Measurements from ENCODE around the gene PLEKHA7.
"Not testable (repeated sequence)": the region's sequence is repeated elsewhere in the genome, so short reads cannot be mapped to it uniquely, and the experiment has no call there.

The PLEKHA7 gene

GRCh38 chr11:16902182-16902581, 112.0 kb downstream of the PLEKHA7 start:
- peak; percentile 18 to 37 for DNase-seq

GRCh38 chr11:16900491-16900890, 113.7 kb downstream of the PLEKHA7 start:
- DNase-seq, result no peak

GRCh38 chr11:16899708-16900303, 114.4 kb downstream of the PLEKHA7 start:
- DNase-seq, result no peak

GRCh38 chr11:16898274-16898985, 115.8 kb downstream of the PLEKHA7 start:
- no peak for DNase-seq

- DNase-seq, result no peak
Observed at GRCh38 chr11:16897470-16898061, 116.6 kb downstream of the PLEKHA7 start.

GRCh38 chr11:16896729-16897469, 117.3 kb downstream of the PLEKHA7 start:
- no peak for DNase-seq

- DNase-seq, result no peak
Observed at GRCh38 chr11:16895306-16895705, 118.9 kb downstream of the PLEKHA7 start.

GRCh38 chr11:16893456-16894066, 120.7 kb downstream of the PLEKHA7 start:
- no peak for DNase-seq

- no peak for DNase-seq
Observed at GRCh38 chr11:16891964-16892363, 122.2 kb downstream of the PLEKHA7 start.

- no peak for DNase-seq
Observed at GRCh38 chr11:16891165-16891564, 123.0 kb downstream of the PLEKHA7 start.

- no peak for DNase-seq
Observed at GRCh38 chr11:16890442-16890841, 123.8 kb downstream of the PLEKHA7 start.

GRCh38 chr11:16889905-16890304, 124.3 kb downstream of the PLEKHA7 start:
- DNase-seq, result no peak

GRCh38 chr11:16889010-16889409, 125.2 kb downstream of the PLEKHA7 start:
- not testable (repeated sequence) for DNase-seq

GRCh38 chr11:16887887-16888286, 126.3 kb downstream of the PLEKHA7 start:
- DNase-seq, result not testable (repeated sequence)

GRCh38 chr11:16883174-16883573, 131.0 kb downstream of the PLEKHA7 start:
- no peak for DNase-seq

- no peak for DNase-seq
Observed at GRCh38 chr11:16881766-16882165, 132.4 kb downstream of the PLEKHA7 start.

- DNase-seq, result no peak
Observed at GRCh38 chr11:16881074-16881709, 133.0 kb downstream of the PLEKHA7 start.

GRCh38 chr11:16880184-16880801, 133.9 kb downstream of the PLEKHA7 start:
- DNase-seq, result no peak

GRCh38 chr11:16879690-16880089, 134.5 kb downstream of the PLEKHA7 start:
- DNase-seq, result no peak

- DNase-seq, result no peak
Observed at GRCh38 chr11:16876837-16877236, 137.4 kb downstream of the PLEKHA7 start.

- DNase-seq, result no peak
Observed at GRCh38 chr11:16876053-16876752, 138.0 kb downstream of the PLEKHA7 start.
